Measurements from ENCODE around the gene COL16A1. TPM values are rescaled to one million over a fixed set of nuclear protein-coding genes. Genes with fewer than 3 reads are reported as not detected.

Gene COL16A1
- total RNA-seq, 5 donors from 2014 or later (not counting 1 experiment from before 2014, with no cell fraction given): 0.41 to 0.67 (median 0.59) TPM; not detected in 2

DNA sequence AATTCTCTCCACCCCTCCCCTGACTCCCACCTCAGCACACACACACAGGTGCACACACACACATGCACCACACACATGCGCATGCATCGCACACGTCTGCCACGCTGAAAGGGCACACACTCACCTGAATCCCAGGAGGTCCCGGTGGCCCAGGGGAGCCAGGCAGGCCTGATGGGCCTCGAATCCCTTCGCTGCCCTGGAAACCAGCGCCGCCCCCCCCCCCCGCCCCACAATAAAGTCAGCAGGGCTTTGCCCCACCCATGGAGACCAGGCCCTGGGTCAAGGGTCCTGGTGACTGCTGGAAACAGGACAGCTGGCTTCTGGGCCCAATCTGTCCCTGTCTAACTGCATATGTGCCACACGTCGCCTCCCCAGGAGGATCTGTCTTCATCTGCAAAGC lies 41.4 kb downstream of the COL16A1 start:
- 85% methylated on average over 10 of the region's 12 CpGs for WGBS (ENCODE audit: insufficient coverage)
- H3K9me3 ChIP-seq: no peaks in the 10 kb centered on the region
- CTCF ChIA-PET: no interaction called here
- H3K9me3 Mint-ChIP-seq: no peaks in the 10 kb centered on the region
- peaks cover 0 to 36% of the 10 kb centered on the region in 2 experiments for H3K27me3 ChIP-seq (replicated peaks in 1 of 2; ENCODE audit: control insufficient read depth in 2 of 2, extremely low read depth in 1 of 2, insufficient read depth in 2 of 2, low read length in 1 of 2)
- no peaks in the 10 kb centered on the region for H3K4me1 ChIP-seq (ENCODE audit: control insufficient read depth in 1 of 2, extremely low read depth in 1 of 2, insufficient read depth in 2 of 2, low read length in 2 of 2)
- DNase-seq (no peak), ATAC-seq (replicated peaks in 1 of 4) (no peak)
- H3K4me3 Mint-ChIP-seq: no peak overlapping the region
- H3K27ac ChIP-seq (ENCODE audit: low read length): no peak overlapping the region
- H3K27me3 Mint-ChIP-seq: peaks cover 0 to 11% of the 10 kb centered on the region in 2 donors
- no peak overlapping the region for H3K27ac Mint-ChIP-seq
- POLR2A ChIA-PET: no interaction called here
- H3K4me1 Mint-ChIP-seq: no peaks in the 10 kb centered on the region
- no peak overlapping the region for H3K4me3 ChIP-seq (ENCODE audit: control insufficient read depth in 1 of 2, extremely low read depth in 1 of 2, low read length in 1 of 2)
- no peaks in the 10 kb centered on the region for H3K36me3 ChIP-seq (ENCODE audit: control insufficient read depth in 2 of 2, extremely low read depth in 1 of 2, insufficient read depth in 1 of 2, low read length in 1 of 2)
- H3K36me3 Mint-ChIP-seq: no peaks in the 10 kb centered on the region

DNA sequence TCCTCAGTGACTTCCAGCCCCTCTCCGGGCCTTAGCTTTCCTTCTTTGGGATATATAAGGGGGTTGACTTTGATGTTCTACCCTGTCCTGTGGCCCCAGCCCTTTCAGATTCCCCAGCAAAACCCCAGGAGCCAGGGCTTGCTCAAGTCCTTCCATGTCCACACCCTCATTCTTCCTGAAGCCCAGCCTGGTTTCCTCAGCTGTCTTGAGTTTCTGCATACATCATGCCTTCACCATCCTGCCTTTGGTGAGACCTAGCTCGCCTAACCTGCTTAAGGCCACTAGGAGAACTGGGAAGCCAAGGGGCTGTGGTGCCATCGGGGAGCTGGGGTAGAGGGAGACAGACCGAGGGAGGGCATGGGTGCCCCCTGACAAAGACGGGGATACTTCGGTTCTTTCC lies 42.0 kb downstream of the COL16A1 start:
- Histone ChIP-seq H3K27ac (ENCODE audit: low read length) (no peak overlapping the region), H3K27me3 (replicated peaks in 1 of 2; ENCODE audit: control insufficient read depth in 2 of 2, extremely low read depth in 1 of 2, insufficient read depth in 2 of 2, low read length in 1 of 2) (peaks cover 0 to 39% of the 10 kb centered on the region in 2 experiments), H3K4me1 (ENCODE audit: control insufficient read depth in 1 of 2, extremely low read depth in 1 of 2, insufficient read depth in 2 of 2, low read length in 2 of 2) (no peaks in the 10 kb centered on the region), H3K4me3 (ENCODE audit: control insufficient read depth in 1 of 2, extremely low read depth in 1 of 2, low read length in 1 of 2) (no peak overlapping the region), H3K9me3 (no peaks in the 10 kb centered on the region), H3K36me3 (ENCODE audit: control insufficient read depth in 2 of 2, extremely low read depth in 1 of 2, insufficient read depth in 1 of 2, low read length in 1 of 2) (no peaks in the 10 kb centered on the region)
- no peak overlapping the region for H3K4me3 Mint-ChIP-seq
- ChIA-PET POLR2A (no interaction called here), CTCF (interaction anchor here in 1 of 2 donors (1.5 kb wide), 1 partner anchor 127 kb away, joined by 5 read pairs; no protein-coding TSS in a partner anchor)
- H3K27ac Mint-ChIP-seq: no peak overlapping the region
- H3K36me3 Mint-ChIP-seq: no peaks in the 10 kb centered on the region
- no CpG with 5 or more reads among the region's 6 CpGs for WGBS (ENCODE audit: insufficient coverage)
- no peaks in the 10 kb centered on the region for H3K9me3 Mint-ChIP-seq
- no peaks in the 10 kb centered on the region for H3K4me1 Mint-ChIP-seq
- peaks cover 0 to 13% of the 10 kb centered on the region in 2 donors for H3K27me3 Mint-ChIP-seq
- no peak for DNase-seq
- ATAC-seq (replicated peaks in 1 of 4): no peak

DNA sequence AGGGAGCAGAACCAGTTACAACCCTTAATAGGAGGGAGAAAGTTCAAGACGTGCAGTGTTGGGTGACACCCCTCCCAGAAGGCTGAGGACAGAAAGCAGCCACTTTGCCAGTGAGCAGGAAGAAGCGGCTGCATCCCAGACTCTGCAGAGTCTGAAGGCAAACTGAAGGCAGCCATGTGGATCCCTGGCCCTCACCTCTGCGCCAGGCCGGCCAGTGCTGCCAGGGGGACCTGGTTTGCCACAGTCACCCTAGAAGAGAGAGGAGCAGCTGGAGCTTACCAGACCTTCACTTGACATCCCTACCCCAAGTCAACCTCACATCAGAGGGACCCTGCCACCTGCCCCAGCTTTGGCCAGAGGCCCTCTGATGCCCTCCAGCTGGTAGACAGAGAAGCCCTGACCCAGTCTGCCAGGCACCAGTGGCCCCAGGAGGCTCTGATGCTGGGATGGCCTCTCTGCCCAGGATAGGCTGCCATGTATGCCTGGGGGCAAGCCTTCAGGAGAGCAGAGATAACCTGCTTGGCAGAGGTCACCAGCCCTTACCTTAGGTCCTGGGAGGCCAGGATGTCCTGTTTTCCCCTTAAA lies 42.9 kb downstream of the COL16A1 start:
- Histone ChIP-seq H3K27me3 (replicated peaks in 1 of 2; ENCODE audit: control insufficient read depth in 2 of 2, extremely low read depth in 1 of 2, insufficient read depth in 2 of 2, low read length in 1 of 2) (peaks cover 0 to 45% of the 10 kb centered on the region in 2 experiments), H3K9me3 (no peaks in the 10 kb centered on the region), H3K4me1 (ENCODE audit: control insufficient read depth in 1 of 2, extremely low read depth in 1 of 2, insufficient read depth in 2 of 2, low read length in 2 of 2) (no peaks in the 10 kb centered on the region), H3K4me3 (ENCODE audit: control insufficient read depth in 1 of 2, extremely low read depth in 1 of 2, low read length in 1 of 2) (no peak overlapping the region), H3K27ac (ENCODE audit: low read length) (no peak overlapping the region), H3K36me3 (ENCODE audit: control insufficient read depth in 2 of 2, extremely low read depth in 1 of 2, insufficient read depth in 1 of 2, low read length in 1 of 2) (no peaks in the 10 kb centered on the region)
- ATAC-seq (replicated peaks in 1 of 4): no peak
- Mint-ChIP-seq H3K4me1 (no peaks in the 10 kb centered on the region), H3K27ac (no peak overlapping the region), H3K4me3 (no peak overlapping the region), H3K36me3 (no peaks in the 10 kb centered on the region), H3K27me3 (peaks cover under 1 to 13% of the 10 kb centered on the region in 2 donors), H3K9me3 (no peaks in the 10 kb centered on the region)
- CTCF ChIA-PET: interaction anchor here in 1 of 2 donors (1.2 to 1.5 kb wide), 2 partner anchors 16 to 128 kb away, joined by 3 to 5 read pairs; partner anchors contain the start of gene PEF1
- 94% methylated on average over 3 of the region's 4 CpGs for WGBS (ENCODE audit: insufficient coverage)
- POLR2A ChIA-PET: no interaction called here
- DNase-seq: no peak

DNA sequence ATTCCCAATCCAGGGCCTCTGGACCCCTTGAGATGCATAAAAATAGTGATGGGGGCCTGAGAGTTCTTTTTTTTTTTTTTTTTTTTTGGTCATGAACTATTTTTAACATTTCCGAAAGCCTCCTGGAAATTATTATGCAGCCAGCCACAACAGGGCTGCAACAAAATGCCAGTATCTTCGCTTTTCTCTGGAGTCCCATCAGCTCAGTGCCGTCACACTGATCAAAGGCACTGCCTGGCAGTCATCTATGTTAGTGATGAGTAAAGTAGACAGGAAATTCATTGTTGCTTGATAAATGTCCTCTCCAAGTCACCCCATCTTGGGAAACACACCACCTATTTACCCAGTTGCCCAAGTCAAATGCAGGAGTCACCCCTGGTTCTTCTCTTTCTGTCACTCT lies 43.9 kb downstream of the COL16A1 start:
- ATAC-seq (replicated peaks in 1 of 4): no peak
- H3K27me3 Mint-ChIP-seq: peaks cover 8 to 13% of the 10 kb centered on the region in 2 donors
- Histone ChIP-seq H3K27ac (ENCODE audit: low read length) (no peak overlapping the region), H3K9me3 (no peaks in the 10 kb centered on the region), H3K4me1 (ENCODE audit: control insufficient read depth in 1 of 2, extremely low read depth in 1 of 2, insufficient read depth in 2 of 2, low read length in 2 of 2) (no peaks in the 10 kb centered on the region), H3K27me3 (replicated peaks in 1 of 2; ENCODE audit: control insufficient read depth in 2 of 2, extremely low read depth in 1 of 2, insufficient read depth in 2 of 2, low read length in 1 of 2) (peaks cover 0 to 49% of the 10 kb centered on the region in 2 experiments), H3K4me3 (ENCODE audit: control insufficient read depth in 1 of 2, extremely low read depth in 1 of 2, low read length in 1 of 2) (no peak overlapping the region), H3K36me3 (ENCODE audit: control insufficient read depth in 2 of 2, extremely low read depth in 1 of 2, insufficient read depth in 1 of 2, low read length in 1 of 2) (no peaks in the 10 kb centered on the region)
- CTCF ChIA-PET: interaction anchor here (0.6 to 1.2 kb wide), 2 partner anchors 15 to 102 kb away, joined by 3 to 4 read pairs; partner anchors contain the start of gene PEF1 (in 1 of the 2)
- no peak overlapping the region for H3K4me3 Mint-ChIP-seq
- H3K27ac Mint-ChIP-seq: no peak overlapping the region
- H3K9me3 Mint-ChIP-seq: no peaks in the 10 kb centered on the region
- POLR2A ChIA-PET: no interaction called here
- H3K36me3 Mint-ChIP-seq: no peaks in the 10 kb centered on the region
- no peak for DNase-seq
- H3K4me1 Mint-ChIP-seq: no peaks in the 10 kb centered on the region
- WGBS (ENCODE audit: insufficient coverage): 57% methylated on average over 1 of the region's 3 CpGs

- CTCF ChIA-PET: interaction anchor here in 1 of 2 donors (0.7 kb wide), 1 partner anchor 130 kb away, joined by 3 read pairs; no protein-coding TSS in a partner anchor
- H3K4me1 Mint-ChIP-seq: no peaks in the 10 kb centered on the region
- 100% methylated on average over 2 of the region's 3 CpGs for WGBS (ENCODE audit: insufficient coverage)
These were observed 45.1 kb downstream of the COL16A1 start for GRCh38 chr1:31658721-31659120.

DNA sequence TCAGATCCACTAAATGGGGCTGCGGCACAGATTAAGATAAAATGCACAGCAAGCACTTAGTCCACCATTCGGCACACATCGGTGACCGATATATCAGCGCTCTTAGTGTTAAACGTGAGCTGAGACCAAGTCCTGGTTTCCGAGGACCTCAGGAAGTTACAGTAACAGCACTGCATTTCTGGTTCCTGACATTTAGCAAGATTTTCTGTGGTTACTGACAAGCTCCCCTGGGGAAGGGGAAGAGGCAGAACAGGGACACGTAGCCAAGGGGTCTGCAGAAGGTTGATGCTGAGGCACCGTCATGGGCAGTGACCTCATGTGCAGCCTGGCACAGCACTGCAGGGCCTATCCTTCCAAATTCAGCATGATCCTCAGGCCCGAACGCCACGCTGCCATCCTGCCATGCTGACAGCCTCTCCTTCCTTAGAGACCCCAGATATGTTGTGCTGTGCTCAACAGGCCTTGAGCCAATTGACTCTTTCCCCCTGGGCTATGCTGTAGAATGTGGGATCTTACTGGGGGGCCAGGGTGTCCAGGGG lies 45.8 kb downstream of the COL16A1 start:
- Mint-ChIP-seq H3K4me3 (no peak overlapping the region), H3K36me3 (no peaks in the 10 kb centered on the region)

More at GRCh38 chr1:31658721-31659120, 45.1 kb downstream of the COL16A1 start:
- Histone ChIP-seq H3K4me1 (ENCODE audit: control insufficient read depth in 1 of 2, extremely low read depth in 1 of 2, insufficient read depth in 2 of 2, low read length in 2 of 2) (no peaks in the 10 kb centered on the region), H3K36me3 (ENCODE audit: control insufficient read depth in 2 of 2, extremely low read depth in 1 of 2, insufficient read depth in 1 of 2, low read length in 1 of 2) (no peaks in the 10 kb centered on the region), H3K27me3 (replicated peaks in 1 of 2; ENCODE audit: control insufficient read depth in 2 of 2, extremely low read depth in 1 of 2, insufficient read depth in 2 of 2, low read length in 1 of 2) (peaks cover 0 to 43% of the 10 kb centered on the region in 2 experiments), H3K27ac (ENCODE audit: low read length) (no peak overlapping the region), H3K9me3 (no peaks in the 10 kb centered on the region), H3K4me3 (ENCODE audit: control insufficient read depth in 1 of 2, extremely low read depth in 1 of 2, low read length in 1 of 2) (no peak overlapping the region)
- Mint-ChIP-seq H3K4me3 (no peak overlapping the region), H3K36me3 (no peaks in the 10 kb centered on the region), H3K27me3 (peaks cover 8 to 12% of the 10 kb centered on the region in 2 donors), H3K9me3 (no peaks in the 10 kb centered on the region), H3K27ac (no peak overlapping the region)
- no peak for DNase-seq
- POLR2A ChIA-PET: no interaction called here
- ATAC-seq (replicated peaks in 1 of 4): no peak

More for the DNA sequence above, 45.8 kb downstream of the COL16A1 start:
- Mint-ChIP-seq H3K27ac (no peak overlapping the region), H3K27me3 (peaks cover 8 to 9% of the 10 kb centered on the region in 2 donors), H3K9me3 (no peaks in the 10 kb centered on the region), H3K4me1 (no peaks in the 10 kb centered on the region)
- ATAC-seq (replicated peaks in 1 of 4) (no peak), DNase-seq (no peak)
- H3K27me3 ChIP-seq (replicated peaks in 1 of 2; ENCODE audit: control insufficient read depth in 2 of 2, extremely low read depth in 1 of 2, insufficient read depth in 2 of 2, low read length in 1 of 2): peaks cover 0 to 37% of the 10 kb centered on the region in 2 experiments
- H3K4me1 ChIP-seq (ENCODE audit: control insufficient read depth in 1 of 2, extremely low read depth in 1 of 2, insufficient read depth in 2 of 2, low read length in 2 of 2): no peaks in the 10 kb centered on the region
- ChIA-PET POLR2A (no interaction called here), CTCF (no interaction called here)
- H3K9me3 ChIP-seq: no peaks in the 10 kb centered on the region
- no peaks in the 10 kb centered on the region for H3K36me3 ChIP-seq (ENCODE audit: control insufficient read depth in 2 of 2, extremely low read depth in 1 of 2, insufficient read depth in 1 of 2, low read length in 1 of 2)
- H3K27ac ChIP-seq (ENCODE audit: low read length): no peak overlapping the region
- WGBS (ENCODE audit: insufficient coverage): 73% methylated on average over 9 of the region's 12 CpGs
- H3K4me3 ChIP-seq (ENCODE audit: control insufficient read depth in 1 of 2, extremely low read depth in 1 of 2, low read length in 1 of 2): no peak overlapping the region

Data from T-cell (primary cell).